Measurements from ENCODE around the gene PIP4K2A.
"Not testable (repeated sequence)": the region's sequence is repeated elsewhere in the genome, so short reads cannot be mapped to it uniquely, and the experiment has no call there.

PIP4K2A gene

GRCh38 chr10:22742678-22743077 lies 28.3 kb upstream of the PIP4K2A start:
- DNase-seq (ENCODE audit: low read depth, low spot score) = no peak
- no peaks in the 10 kb centered on the region for H3K9me3 ChIP-seq (ENCODE audit: low read depth, low read length)
- no peaks in the 10 kb centered on the region for H3K36me3 ChIP-seq (ENCODE audit: insufficient read depth, low read length)
- H3K9ac ChIP-seq (ENCODE audit: insufficient read length) = no peak overlapping the region
- no peak overlapping the region for H3K27ac ChIP-seq
- no peak for TF ChIP-seq POLR2AphosphoS5 (IDR thresholded peaks at IDR 0.05; ENCODE audit: borderline replicate concordance, low read depth, low read length)
- TF ChIP-seq EZH2 (IDR thresholded peaks at IDR 0.05) = no peak
- no peak for TF ChIP-seq FOXP2 (optimal IDR thresholded peaks at IDR 0.05; ENCODE audit: control extremely low read depth, extremely low read length, insufficient read depth)
- no peak overlapping the region for H3K4me3 ChIP-seq

DNA sequence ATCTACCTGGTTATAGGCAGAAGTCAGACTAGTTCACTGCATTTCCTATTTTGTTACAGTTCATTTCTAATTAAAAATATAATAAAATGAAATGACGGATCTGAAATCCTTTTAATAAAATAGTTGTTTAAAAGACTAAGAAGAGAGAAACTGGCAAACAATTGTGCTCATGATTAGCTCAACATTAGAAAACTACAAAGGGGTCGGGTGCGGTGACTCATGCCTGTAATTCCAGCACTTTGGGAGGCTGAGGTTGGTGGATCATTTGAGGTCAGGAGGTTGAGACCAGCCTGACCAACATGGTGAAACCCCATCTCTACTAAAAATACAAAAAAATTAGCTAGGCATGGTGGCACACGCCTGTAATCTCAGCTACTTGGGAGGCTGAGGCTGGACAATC lies 27.3 kb upstream of the PIP4K2A start:
- not testable (repeated sequence) for DNase-seq (ENCODE audit: low read depth, low spot score); H3K36me3 ChIP-seq (ENCODE audit: insufficient read depth, low read length); H3K27ac ChIP-seq; H3K4me3 ChIP-seq; H3K9ac ChIP-seq (ENCODE audit: insufficient read length); H3K9me3 ChIP-seq (ENCODE audit: low read depth, low read length)

DNA sequence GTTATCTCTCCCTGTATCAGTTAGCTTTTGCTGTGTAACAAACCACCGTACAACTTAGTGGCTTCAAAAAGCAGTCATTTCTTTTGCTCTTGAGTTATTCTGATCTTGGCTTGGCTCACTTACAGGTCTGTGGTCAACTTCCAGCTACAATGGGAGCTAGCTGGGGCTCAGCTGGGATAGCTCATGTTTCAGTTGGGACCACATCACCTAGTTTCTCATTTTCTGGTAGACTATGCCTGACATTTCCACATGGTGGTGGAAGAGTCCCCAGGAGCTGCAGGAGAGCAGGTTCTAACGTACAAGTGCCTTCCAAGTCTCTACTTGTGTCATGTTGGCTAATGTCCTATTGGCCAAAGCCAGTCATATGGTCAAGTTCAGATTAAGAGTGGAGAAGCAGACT lies 25.8 kb upstream of the PIP4K2A start:
- no peak for TF ChIP-seq EZH2 (IDR thresholded peaks at IDR 0.05)
- TF ChIP-seq POLR2AphosphoS5 (IDR thresholded peaks at IDR 0.05; ENCODE audit: borderline replicate concordance, low read depth, low read length) = no peak
- no peak for TF ChIP-seq FOXP2 (optimal IDR thresholded peaks at IDR 0.05; ENCODE audit: control extremely low read depth, extremely low read length, insufficient read depth)
- Histone ChIP-seq H3K9ac (ENCODE audit: insufficient read length) (no peak overlapping the region), H3K36me3 (ENCODE audit: insufficient read depth, low read length) (no peaks in the 10 kb centered on the region), H3K4me3 (no peak overlapping the region), H3K9me3 (ENCODE audit: low read depth, low read length) (no peaks in the 10 kb centered on the region), H3K27ac (no peak overlapping the region)
- DNase-seq (ENCODE audit: low read depth, low spot score) = no peak

DNA sequence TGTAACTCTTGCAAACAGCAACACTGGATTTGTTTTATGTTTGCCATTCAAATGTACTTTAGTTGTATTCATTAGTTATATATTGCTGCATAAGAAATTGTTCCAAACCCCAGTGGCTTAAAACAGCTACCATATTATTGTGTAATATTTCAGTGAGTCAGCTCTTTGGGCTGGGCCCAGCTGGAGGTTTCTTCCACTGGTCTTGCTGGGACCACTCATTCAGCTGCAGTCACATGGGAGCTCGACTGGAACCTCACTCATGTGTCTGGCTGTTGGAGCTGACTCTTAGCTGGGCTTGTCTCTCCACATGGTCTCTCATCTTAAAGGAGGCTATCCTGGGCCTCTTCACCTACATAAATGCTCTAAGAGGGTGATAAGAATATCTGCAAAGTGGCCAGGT lies 23.2 kb upstream of the PIP4K2A start:
- H3K36me3 ChIP-seq (ENCODE audit: insufficient read depth, low read length) = no peaks in the 10 kb centered on the region
- DNase-seq (ENCODE audit: low read depth, low spot score) = no peak
- no peak overlapping the region for H3K9ac ChIP-seq (ENCODE audit: insufficient read length)
- TF ChIP-seq FOXP2 (optimal IDR thresholded peaks at IDR 0.05; ENCODE audit: control extremely low read depth, extremely low read length, insufficient read depth) (no peak), POLR2AphosphoS5 (IDR thresholded peaks at IDR 0.05; ENCODE audit: borderline replicate concordance, low read depth, low read length) (no peak), EZH2 (IDR thresholded peaks at IDR 0.05) (no peak)
- H3K27ac ChIP-seq = no peak overlapping the region
- no peaks in the 10 kb centered on the region for H3K9me3 ChIP-seq (ENCODE audit: low read depth, low read length)
- no peak overlapping the region for H3K4me3 ChIP-seq

DNA sequence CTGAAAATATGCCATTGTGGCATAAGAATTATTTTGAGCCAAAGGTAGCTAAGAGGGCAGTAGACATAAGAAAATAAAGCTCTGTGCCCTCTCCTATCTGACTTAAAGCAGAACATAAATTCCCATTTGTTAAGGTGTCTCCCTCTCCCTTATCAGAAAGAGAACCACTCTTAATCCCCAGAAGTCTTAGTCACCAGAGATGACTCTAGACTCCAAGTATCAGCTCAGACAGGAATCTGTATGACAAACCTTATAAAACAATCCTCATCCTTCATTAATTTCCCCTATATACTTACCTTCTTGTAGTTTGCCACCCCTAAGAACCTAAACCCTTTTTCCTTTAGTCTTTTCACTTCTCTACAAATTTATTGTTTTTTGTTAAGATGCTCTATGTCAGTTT lies 21.8 kb upstream of the PIP4K2A start:
- no peaks in the 10 kb centered on the region for H3K9me3 ChIP-seq (ENCODE audit: low read depth, low read length)
- TF ChIP-seq POLR2AphosphoS5 (IDR thresholded peaks at IDR 0.05; ENCODE audit: borderline replicate concordance, low read depth, low read length) = no peak
- TF ChIP-seq FOXP2 (optimal IDR thresholded peaks at IDR 0.05; ENCODE audit: control extremely low read depth, extremely low read length, insufficient read depth) = no peak
- no peak for TF ChIP-seq EZH2 (IDR thresholded peaks at IDR 0.05)
- H3K9ac ChIP-seq (ENCODE audit: insufficient read length) = no peak overlapping the region
- no peak overlapping the region for H3K27ac ChIP-seq
- no peak for DNase-seq (ENCODE audit: low read depth, low spot score)
- H3K4me3 ChIP-seq = no peak overlapping the region
- H3K36me3 ChIP-seq (ENCODE audit: insufficient read depth, low read length) = no peaks in the 10 kb centered on the region

DNA sequence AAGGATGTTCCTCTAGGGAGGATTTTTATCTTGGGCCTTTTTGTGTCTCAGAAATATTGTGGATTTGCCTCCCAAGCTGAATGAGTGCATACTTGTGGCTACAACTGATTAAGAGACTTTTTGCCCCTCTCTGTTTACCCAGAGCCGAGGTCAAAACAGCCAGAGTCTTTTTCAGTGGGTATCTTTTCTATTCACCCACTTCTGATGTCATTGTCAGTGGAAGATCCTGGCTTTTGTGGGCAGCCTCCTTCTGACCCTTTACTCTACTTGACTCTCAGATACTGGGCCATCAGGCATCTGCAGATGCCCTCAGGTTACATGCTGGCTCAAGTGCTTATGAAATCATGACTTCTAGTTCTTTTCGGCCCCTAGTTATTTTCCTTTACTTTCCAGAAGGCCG lies 19.6 kb upstream of the PIP4K2A start:
- no peak overlapping the region for H3K9ac ChIP-seq (ENCODE audit: insufficient read length)
- H3K27ac ChIP-seq = no peak overlapping the region
- TF ChIP-seq POLR2AphosphoS5 (IDR thresholded peaks at IDR 0.05; ENCODE audit: borderline replicate concordance, low read depth, low read length) = no peak
- TF ChIP-seq FOXP2 (optimal IDR thresholded peaks at IDR 0.05; ENCODE audit: control extremely low read depth, extremely low read length, insufficient read depth) = no peak
- no peak for TF ChIP-seq EZH2 (IDR thresholded peaks at IDR 0.05)
- H3K4me3 ChIP-seq = no peak overlapping the region
- DNase-seq (ENCODE audit: low read depth, low spot score) = no peak
- H3K36me3 ChIP-seq (ENCODE audit: insufficient read depth, low read length) = no peaks in the 10 kb centered on the region
- H3K9me3 ChIP-seq (ENCODE audit: low read depth, low read length) = no peaks in the 10 kb centered on the region

GRCh38 chr10:22727663-22728062 lies 13.3 kb upstream of the PIP4K2A start:
- H3K27ac ChIP-seq = no peak overlapping the region
- H3K9me3 ChIP-seq (ENCODE audit: low read depth, low read length) = no peaks in the 10 kb centered on the region
- TF ChIP-seq EZH2 (IDR thresholded peaks at IDR 0.05) = no peak
- TF ChIP-seq FOXP2 (optimal IDR thresholded peaks at IDR 0.05; ENCODE audit: control extremely low read depth, extremely low read length, insufficient read depth) = no peak
- no peak for TF ChIP-seq POLR2AphosphoS5 (IDR thresholded peaks at IDR 0.05; ENCODE audit: borderline replicate concordance, low read depth, low read length)
- no peaks in the 10 kb centered on the region for H3K36me3 ChIP-seq (ENCODE audit: insufficient read depth, low read length)
- no peak overlapping the region for H3K9ac ChIP-seq (ENCODE audit: insufficient read length)
- H3K4me3 ChIP-seq = no peak overlapping the region
- DNase-seq (ENCODE audit: low read depth, low spot score) = no peak

DNA sequence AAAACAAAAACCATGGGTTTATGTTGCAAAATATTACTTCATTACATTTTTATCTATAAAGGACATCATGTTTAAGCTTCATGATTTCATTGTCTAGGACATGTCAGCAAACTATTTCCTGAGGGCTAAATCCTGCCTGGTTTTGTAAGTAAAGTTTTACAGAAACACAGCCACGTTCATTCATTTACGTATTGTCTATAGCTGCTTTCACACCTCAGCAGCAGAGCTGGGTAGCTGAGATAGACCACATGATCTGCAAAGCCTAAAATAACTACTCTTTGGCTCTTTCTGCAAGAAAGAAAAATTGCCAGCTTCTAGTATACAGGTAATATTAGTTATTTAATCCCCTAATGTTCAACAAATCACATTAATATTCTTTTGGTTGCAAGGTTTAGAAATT lies 12.7 kb upstream of the PIP4K2A start:
- no peak for DNase-seq (ENCODE audit: low read depth, low spot score)
- no peak for TF ChIP-seq FOXP2 (optimal IDR thresholded peaks at IDR 0.05; ENCODE audit: control extremely low read depth, extremely low read length, insufficient read depth)
- TF ChIP-seq EZH2 (IDR thresholded peaks at IDR 0.05) = no peak
- TF ChIP-seq POLR2AphosphoS5 (IDR thresholded peaks at IDR 0.05; ENCODE audit: borderline replicate concordance, low read depth, low read length) = no peak
- Histone ChIP-seq H3K27ac (no peak overlapping the region), H3K36me3 (ENCODE audit: insufficient read depth, low read length) (no peaks in the 10 kb centered on the region), H3K9me3 (ENCODE audit: low read depth, low read length) (no peaks in the 10 kb centered on the region), H3K4me3 (no peak overlapping the region), H3K9ac (ENCODE audit: insufficient read length) (no peak overlapping the region)

DNA sequence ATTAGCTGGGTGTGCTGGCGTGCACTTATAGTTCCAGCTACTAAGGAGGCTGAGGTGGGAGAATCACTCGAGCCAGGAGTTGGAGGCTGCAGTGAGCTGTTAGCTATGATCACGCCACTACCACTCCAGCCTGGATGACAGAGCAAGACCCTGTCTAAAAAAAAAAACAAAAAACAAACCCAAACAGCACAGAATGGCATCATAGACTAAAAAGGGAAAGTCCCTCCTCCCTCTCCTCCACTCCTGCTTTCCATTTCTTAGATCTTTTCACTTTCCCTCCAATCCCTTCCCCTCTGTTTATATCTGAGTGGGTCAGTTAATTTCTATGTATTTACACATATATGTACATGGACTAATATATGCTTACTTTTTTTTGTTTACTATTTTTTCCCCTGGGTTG lies 10.4 kb upstream of the PIP4K2A start:
- Histone ChIP-seq H3K36me3 (ENCODE audit: insufficient read depth, low read length) (no peaks in the 10 kb centered on the region), H3K4me3 (no peak overlapping the region), H3K9me3 (ENCODE audit: low read depth, low read length) (no peaks in the 10 kb centered on the region), H3K27ac (no peak overlapping the region), H3K9ac (ENCODE audit: insufficient read length) (no peak overlapping the region)
- TF ChIP-seq POLR2AphosphoS5 (IDR thresholded peaks at IDR 0.05; ENCODE audit: borderline replicate concordance, low read depth, low read length) (no peak), EZH2 (IDR thresholded peaks at IDR 0.05) (no peak), FOXP2 (optimal IDR thresholded peaks at IDR 0.05; ENCODE audit: control extremely low read depth, extremely low read length, insufficient read depth) (no peak)
- DNase-seq (ENCODE audit: low read depth, low spot score) = no peak

Measured in SK-N-MC (cell line).